ENCODE measurements around the gene IL1R2. TPM values are rescaled to one million over a fixed set of nuclear protein-coding genes. Genes with fewer than 3 reads are reported as not detected.
"Not testable (repeated sequence)": the region's sequence is repeated elsewhere in the genome, so short reads cannot be mapped to it uniquely, and the experiment has no call there.

IL1R2 gene
- total and polyA plus RNA-seq, 7 experiments from 2014 or later, result 0.40 to 2.7 (median 1.3) TPM; not detected in 4

DNA sequence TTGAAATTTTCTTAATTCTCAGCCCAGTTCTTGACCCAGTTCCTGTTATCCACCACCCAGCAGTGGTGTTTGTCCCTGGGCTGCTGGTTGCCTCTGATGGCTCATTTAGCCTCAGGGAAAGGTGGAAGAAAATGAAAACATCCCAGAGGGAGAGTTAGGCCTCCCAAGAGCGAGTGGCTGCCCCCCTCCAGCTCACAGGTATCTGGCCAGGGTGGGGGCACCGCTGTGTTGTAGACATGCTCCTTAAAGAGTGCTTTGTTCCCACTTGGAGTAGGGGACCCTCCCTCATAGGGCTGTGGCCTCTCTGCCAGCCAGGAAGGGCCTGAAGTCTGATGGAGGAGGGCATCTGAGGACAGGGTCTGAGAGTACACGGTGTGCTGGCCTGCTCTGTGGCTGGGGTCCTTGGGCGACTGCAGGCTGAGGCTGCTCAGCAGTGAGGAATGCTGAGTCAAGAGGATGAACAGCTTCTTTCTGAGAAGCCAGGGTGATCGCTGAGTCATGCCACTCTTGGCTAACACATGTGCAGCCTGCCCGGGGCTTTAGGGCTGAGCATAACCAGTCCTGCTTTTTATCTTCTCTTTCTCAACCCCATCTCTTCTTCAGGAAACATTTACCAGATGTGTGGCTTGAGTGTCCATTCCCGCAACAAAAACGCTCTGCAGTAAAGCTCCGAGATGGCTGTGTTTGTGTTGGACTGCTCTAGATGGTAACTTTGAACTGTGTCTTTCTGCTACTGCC is 72.3 kb downstream of the IL1R2 start:
- POLR2A ChIA-PET, result no interaction called here
- intact Hi-C loops (cut with micrococcal nuclease), result loop anchor here in 1 of 2 donors (2.0 kb wide), 1 partner anchor 19 kb away; no protein-coding TSS in a partner anchor
- no peak overlapping the region for H3K4me3 Mint-ChIP-seq

GRCh38 chr2:102064679-102065674 is 73.2 kb downstream of the IL1R2 start:
- Mint-ChIP-seq H3K36me3 (peaks cover 0 to 6% (median 2%) of the 10 kb centered on the region in 5 donors), H3K9me3 (peaks cover 0 to 15% (median 6%) of the 10 kb centered on the region in 11 donors), H3K4me3 (no peak overlapping the region), H3K27me3 (peaks cover 0 to 5% (median 0%) of the 10 kb centered on the region in 5 donors), H3K4me1 (peaks cover 0 to 31% (median 4%) of the 10 kb centered on the region in 7 donors), H3K27ac (peak overlapping the region in 1 of 9 donors; percentile 46)
- Histone ChIP-seq H3K27ac (ENCODE audit: low read depth, low read length) (no peak overlapping the region), H3K36me3 (ENCODE audit: control insufficient read depth in 2 of 3, insufficient read depth in 3 of 3, low read length in 3 of 3) (no peaks in the 10 kb centered on the region), H3K4me1 (ENCODE audit: control insufficient read depth in 2 of 2, insufficient read depth in 2 of 2, low read length in 2 of 2) (no peaks in the 10 kb centered on the region), H3K9me3 (ENCODE audit: control insufficient read depth in 2 of 3, low read length in 3 of 3) (no peaks in the 10 kb centered on the region), H3K4me3 (ENCODE audit: low read length) (no peak overlapping the region), H3K27me3 (ENCODE audit: control insufficient read depth in 2 of 2, insufficient read depth in 2 of 2, low read length in 2 of 2) (no peaks in the 10 kb centered on the region)
- intact Hi-C loops (cut with micrococcal nuclease), result no loop called here
- DNase-seq (no peak), ATAC-seq (no peak)
- ChIA-PET POLR2A (no interaction called here), CTCF (interaction anchor here (0.7 to 0.8 kb wide), 2 partner anchors 9 to 23 kb away, joined by 3 read pairs; no protein-coding TSS in a partner anchor)

More for the DNA sequence above, 72.3 kb downstream of the IL1R2 start:
- no peak for DNase-seq
- peak overlapping the region in 1 of 9 donors; percentile 13 for H3K27ac Mint-ChIP-seq
- H3K27ac ChIP-seq (ENCODE audit: low read depth, low read length), result no peak overlapping the region
- H3K4me1 ChIP-seq (ENCODE audit: control insufficient read depth in 2 of 2, insufficient read depth in 2 of 2, low read length in 2 of 2), result no peaks in the 10 kb centered on the region
- CTCF ChIA-PET, result interaction anchor here (0.7 to 0.8 kb wide), 2 partner anchors 8 to 24 kb away, joined by 3 read pairs; no protein-coding TSS in a partner anchor
- H3K27me3 Mint-ChIP-seq, result peaks cover 0 to 5% (median 0%) of the 10 kb centered on the region in 5 donors
- peak; percentile 72 for ATAC-seq
- peaks cover 0 to 6% (median 2%) of the 10 kb centered on the region in 5 donors for H3K36me3 Mint-ChIP-seq
- H3K4me1 Mint-ChIP-seq, result peaks cover 0 to 31% (median 4%) of the 10 kb centered on the region in 7 donors
- H3K36me3 ChIP-seq (ENCODE audit: control insufficient read depth in 2 of 3, insufficient read depth in 3 of 3, low read length in 3 of 3), result no peaks in the 10 kb centered on the region
- H3K4me3 ChIP-seq (ENCODE audit: low read length), result no peak overlapping the region
- H3K9me3 ChIP-seq (ENCODE audit: control insufficient read depth in 2 of 3, low read length in 3 of 3), result no peaks in the 10 kb centered on the region
- H3K27me3 ChIP-seq (ENCODE audit: control insufficient read depth in 2 of 2, insufficient read depth in 2 of 2, low read length in 2 of 2), result no peaks in the 10 kb centered on the region
- H3K9me3 Mint-ChIP-seq, result peaks cover 0 to 15% (median 6%) of the 10 kb centered on the region in 11 donors

DNA sequence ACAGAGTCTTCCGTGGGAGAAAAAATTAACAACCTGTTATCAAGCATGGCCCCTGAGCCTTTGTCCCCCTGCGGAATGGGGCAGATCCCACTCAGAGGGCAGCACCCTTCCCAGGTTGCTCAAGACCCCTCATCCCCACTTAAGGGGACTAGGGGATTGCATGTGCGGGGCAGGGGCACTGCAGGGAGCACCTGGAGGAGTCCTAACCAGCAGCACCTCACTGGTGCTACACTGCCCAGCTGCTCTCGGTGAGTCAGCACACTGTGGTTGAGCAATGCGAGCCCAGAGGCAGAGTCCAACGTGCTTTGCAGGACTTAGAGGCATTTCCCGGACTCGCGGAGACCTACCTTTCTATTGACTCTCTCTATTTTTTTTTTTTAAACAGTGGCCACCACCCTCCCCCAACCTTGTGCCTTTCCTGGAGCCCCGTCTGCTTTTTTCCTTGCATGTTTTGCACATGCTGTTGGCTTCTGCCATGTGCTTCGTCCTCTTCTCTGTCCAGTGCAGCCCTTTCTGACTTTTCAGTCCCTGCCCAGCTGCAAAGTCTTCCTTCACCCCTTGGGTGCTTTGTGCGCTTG is 74.0 kb downstream of the IL1R2 start:
- H3K4me1 ChIP-seq (ENCODE audit: control insufficient read depth in 2 of 2, insufficient read depth in 2 of 2, low read length in 2 of 2), result no peaks in the 10 kb centered on the region
- POLR2A ChIA-PET, result interaction anchor here (0.6 kb wide), 1 partner anchor 16 kb away, joined by 3 read pairs; no protein-coding TSS in a partner anchor
- H3K27me3 ChIP-seq (ENCODE audit: control insufficient read depth in 2 of 2, insufficient read depth in 2 of 2, low read length in 2 of 2), result no peaks in the 10 kb centered on the region
- intact Hi-C loops (cut with micrococcal nuclease), result no loop called here
- H3K27ac Mint-ChIP-seq, result no peak overlapping the region
- peaks cover 0 to 6% (median 2%) of the 10 kb centered on the region in 5 donors for H3K36me3 Mint-ChIP-seq
- no peak overlapping the region for H3K27ac ChIP-seq (ENCODE audit: low read depth, low read length)
- ATAC-seq (no peak), DNase-seq (no peak)
- no peak overlapping the region for H3K4me3 ChIP-seq (ENCODE audit: low read length)
- H3K27me3 Mint-ChIP-seq, result peaks cover 0 to 5% (median 0%) of the 10 kb centered on the region in 5 donors
- H3K9me3 Mint-ChIP-seq, result peaks cover 0 to 15% (median 6%) of the 10 kb centered on the region in 11 donors
- CTCF ChIA-PET, result no interaction called here
- no peaks in the 10 kb centered on the region for H3K9me3 ChIP-seq (ENCODE audit: control insufficient read depth in 2 of 3, low read length in 3 of 3)
- H3K36me3 ChIP-seq (ENCODE audit: control insufficient read depth in 2 of 3, insufficient read depth in 3 of 3, low read length in 3 of 3), result no peaks in the 10 kb centered on the region
- no peak overlapping the region for H3K4me3 Mint-ChIP-seq
- peaks cover 0 to 31% (median 4%) of the 10 kb centered on the region in 7 donors for H3K4me1 Mint-ChIP-seq

DNA sequence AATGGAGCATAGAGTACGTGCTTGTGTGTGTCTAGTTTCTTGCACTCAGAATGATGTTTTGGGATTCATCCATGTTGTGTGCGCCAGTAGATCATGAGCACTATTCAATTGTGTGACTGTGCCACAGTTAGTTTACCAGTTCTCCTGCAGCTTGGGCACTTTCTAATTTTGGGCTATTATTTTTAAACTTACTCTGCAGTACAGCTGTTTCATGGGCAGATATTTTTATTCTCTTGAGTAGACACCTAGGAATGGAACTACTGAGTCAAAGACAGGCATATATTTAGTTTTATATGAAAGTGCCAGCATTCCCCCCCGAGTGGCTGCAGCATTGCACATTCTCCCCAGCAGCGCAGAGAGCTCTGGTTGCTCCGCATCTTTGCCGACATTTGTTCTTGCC is 74.8 kb downstream of the IL1R2 start:
- DNase-seq (no peak), ATAC-seq (no peak)
- no peaks in the 10 kb centered on the region for H3K9me3 ChIP-seq (ENCODE audit: control insufficient read depth in 2 of 3, low read length in 3 of 3)
- intact Hi-C loops (cut with micrococcal nuclease), result no loop called here
- H3K27me3 ChIP-seq (ENCODE audit: control insufficient read depth in 2 of 2, insufficient read depth in 2 of 2, low read length in 2 of 2), result no peaks in the 10 kb centered on the region
- ChIA-PET POLR2A (interaction anchor here (0.6 kb wide), 1 partner anchor 17 kb away, joined by 3 read pairs; no protein-coding TSS in a partner anchor), CTCF (no interaction called here)
- no peak overlapping the region for H3K27ac Mint-ChIP-seq
- H3K4me1 Mint-ChIP-seq, result peaks cover 0 to 31% (median 4%) of the 10 kb centered on the region in 7 donors
- no peaks in the 10 kb centered on the region for H3K36me3 ChIP-seq (ENCODE audit: control insufficient read depth in 2 of 3, insufficient read depth in 3 of 3, low read length in 3 of 3)
- no peak overlapping the region for H3K4me3 ChIP-seq (ENCODE audit: low read length)
- H3K4me1 ChIP-seq (ENCODE audit: control insufficient read depth in 2 of 2, insufficient read depth in 2 of 2, low read length in 2 of 2), result no peaks in the 10 kb centered on the region
- peaks cover 0 to 15% (median 6%) of the 10 kb centered on the region in 11 donors for H3K9me3 Mint-ChIP-seq
- peaks cover 0 to 5% (median 0%) of the 10 kb centered on the region in 5 donors for H3K27me3 Mint-ChIP-seq
- H3K27ac ChIP-seq (ENCODE audit: low read depth, low read length), result no peak overlapping the region
- peaks cover 0 to 6% (median 2%) of the 10 kb centered on the region in 5 donors for H3K36me3 Mint-ChIP-seq
- H3K4me3 Mint-ChIP-seq, result no peak overlapping the region

DNA sequence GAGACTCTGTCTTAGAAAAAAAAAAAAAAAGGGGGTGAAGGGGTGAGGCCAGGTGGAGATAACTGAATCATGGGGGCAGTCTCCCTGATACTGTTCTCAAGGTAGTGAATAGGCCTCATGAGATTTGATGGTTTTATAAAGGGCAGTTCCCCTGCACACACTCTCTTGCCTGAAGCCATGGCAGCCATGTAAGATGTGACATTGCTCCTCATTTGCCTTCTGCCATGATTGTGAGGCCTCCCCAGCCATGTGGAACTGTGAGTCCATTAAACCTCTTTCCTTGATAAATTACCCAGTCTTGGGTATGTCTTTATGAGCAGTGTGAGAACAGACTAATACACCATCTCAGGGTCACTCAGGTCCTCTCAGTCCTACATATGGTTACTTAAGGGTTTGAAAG is 76.4 kb downstream of the IL1R2 start:
- H3K4me1 Mint-ChIP-seq, result peaks cover 0 to 18% (median 0%) of the 10 kb centered on the region in 7 donors
- H3K4me1 ChIP-seq (ENCODE audit: control insufficient read depth in 2 of 2, insufficient read depth in 2 of 2, low read length in 2 of 2); H3K36me3 Mint-ChIP-seq; H3K36me3 ChIP-seq (ENCODE audit: control insufficient read depth in 2 of 3, insufficient read depth in 3 of 3, low read length in 3 of 3); H3K4me3 Mint-ChIP-seq; intact Hi-C loops (cut with micrococcal nuclease); CTCF ChIA-PET; H3K9me3 ChIP-seq (ENCODE audit: control insufficient read depth in 2 of 3, low read length in 3 of 3); H3K4me3 ChIP-seq (ENCODE audit: low read length); DNase-seq; H3K27ac Mint-ChIP-seq; H3K27me3 ChIP-seq (ENCODE audit: control insufficient read depth in 2 of 2, insufficient read depth in 2 of 2, low read length in 2 of 2); POLR2A ChIA-PET; H3K27ac ChIP-seq (ENCODE audit: low read depth, low read length); H3K27me3 Mint-ChIP-seq; ATAC-seq: not testable (repeated sequence)
- peaks cover 0 to 15% (median 6%) of the 10 kb centered on the region in 11 donors for H3K9me3 Mint-ChIP-seq

GRCh38 chr2:102069311-102069974 is 77.7 kb downstream of the IL1R2 start:
- DNase-seq (no peak), ATAC-seq (no peak)
- Mint-ChIP-seq H3K4me3 (no peak overlapping the region), H3K4me1 (peaks cover 0 to 11% (median 3%) of the 10 kb centered on the region in 7 donors), H3K27ac (no peak overlapping the region), H3K36me3 (peaks cover 0 to 6% (median 5%) of the 10 kb centered on the region in 5 donors), H3K9me3 (peaks cover 0 to 15% (median 6%) of the 10 kb centered on the region in 11 donors), H3K27me3 (peaks cover 0 to 5% (median 0%) of the 10 kb centered on the region in 5 donors)
- H3K4me1 ChIP-seq (ENCODE audit: control insufficient read depth in 2 of 2, insufficient read depth in 2 of 2, low read length in 2 of 2), result no peaks in the 10 kb centered on the region
- CTCF ChIA-PET, result interaction anchor here (1.4 kb wide), 1 partner anchor 49 kb away, joined by 3 read pairs; no protein-coding TSS in a partner anchor
- no peak overlapping the region for H3K4me3 ChIP-seq (ENCODE audit: low read length)
- H3K27ac ChIP-seq (ENCODE audit: low read depth, low read length), result no peak overlapping the region
- POLR2A ChIA-PET, result no interaction called here
- no peaks in the 10 kb centered on the region for H3K36me3 ChIP-seq (ENCODE audit: control insufficient read depth in 2 of 3, insufficient read depth in 3 of 3, low read length in 3 of 3)
- intact Hi-C loops (cut with micrococcal nuclease), result no loop called here
- H3K27me3 ChIP-seq (ENCODE audit: control insufficient read depth in 2 of 2, insufficient read depth in 2 of 2, low read length in 2 of 2), result no peaks in the 10 kb centered on the region
- no peaks in the 10 kb centered on the region for H3K9me3 ChIP-seq (ENCODE audit: control insufficient read depth in 2 of 3, low read length in 3 of 3)
